ENCODE data around the gene CES2. TPM values are rescaled to one million over a fixed set of nuclear protein-coding genes. Genes with fewer than 3 reads are reported as not detected.

CES2 gene
- total and polyA plus RNA-seq, 10 of the 15 experiments (the other 5 are each of a cell fraction or from before 2014, with no cell fraction given), result 1.6 to 33.7 (median 21.0) TPM

- H3K27me3 ChIP-seq (replicated peaks in 1 of 2; ENCODE audit: control insufficient read depth in 2 of 2, insufficient read depth in 2 of 2, low read length in 1 of 2), result no peaks in the 10 kb centered on the region; a peak in 2 of 4 replicates
- WGBS (ENCODE audit: insufficient coverage, insufficient replicate concordance, low lambda C conversion rate, missing lambda C conversion rate), result 2% methylated on average over 5 of the region's 5 CpGs
- no peak overlapping the region for H3K4me2 ChIP-seq (ENCODE audit: control insufficient read depth, insufficient read depth)
- no peak overlapping the region for H3K9ac ChIP-seq (ENCODE audit: control insufficient read depth, insufficient read depth, low read length)
- no peak for FAIRE-seq
- H3K4me3 ChIP-seq, result no peak overlapping the region
- no peak overlapping the region for H3K27ac ChIP-seq (ENCODE audit: control insufficient read depth, insufficient read depth)
- H3K36me3 ChIP-seq (ENCODE audit: control insufficient read depth in 2 of 2, insufficient read depth in 2 of 2, low read length in 1 of 2), result no peaks in the 10 kb centered on the region
- RAD21 ChIA-PET (ENCODE audit: unreplicated experiment), result interaction anchor here (1.2 kb wide), 1 partner anchor 10 kb away, joined by 3 read pairs; no protein-coding TSS in a partner anchor
- H3K79me2 ChIP-seq (ENCODE audit: control insufficient read depth, insufficient read depth, low read length), result no peaks in the 10 kb centered on the region
- no peaks in the 10 kb centered on the region for H4K20me1 ChIP-seq (ENCODE audit: control insufficient read depth, insufficient read depth)
- ATAC-seq, result no peak
- no peaks in the 10 kb centered on the region for H3K4me1 ChIP-seq (ENCODE audit: control insufficient read depth, insufficient read depth, low read length)
- H3K9me3 ChIP-seq (replicated peaks; ENCODE audit: control insufficient read depth, insufficient read depth, low read length), result no peaks in the 10 kb centered on the region
- in situ Hi-C loops (cut with MboI) (no loop called here), intact Hi-C loops (cut with micrococcal nuclease; ENCODE audit: unreplicated experiment) (no loop called here)
- BruUV-seq (replicated peaks), result no TSS peak
- SMC1A ChIA-PET (ENCODE audit: uncharacterized antibody, unreplicated experiment), result no interaction called here
- DNase-seq (ENCODE audit: low read depth, low spot score), result no peak
- H2AFZ ChIP-seq (ENCODE audit: control insufficient read depth, low read depth, low read length), result no peak overlapping the region
- CTCF ChIA-PET, result interaction anchor here (2.2 kb wide), 1 partner anchor 15 kb away, joined by 7 read pairs; the partner anchor contains the start of gene RRAD
- POLR2A ChIA-PET, result no interaction called here
- TF ChIP-seq NFYA (IDR thresholded peaks at IDR 0.05; ENCODE audit: borderline replicate concordance, low read depth, low read length) (no peak), NFIC (IDR thresholded peaks at IDR 0.05; ENCODE audit: low read depth, low read length) (no peak), ZNF384 (IDR thresholded peaks at IDR 0.05; ENCODE audit: borderline replicate concordance, low read depth, low read length) (no peak), EP300 (IDR thresholded peaks at IDR 0.05; ENCODE audit: borderline replicate concordance in 1 of 2, control insufficient read depth in 1 of 2, low read depth in 2 of 2, low read length in 2 of 2) (no peak), RB1 (IDR thresholded peaks at IDR 0.05; ENCODE audit: borderline replicate concordance) (no peak), PKNOX1 (IDR thresholded peaks at IDR 0.05) (no peak), ZNF24 (IDR thresholded peaks at IDR 0.05) (no peak), USF1 (IDR thresholded peaks at IDR 0.05; ENCODE audit: borderline replicate concordance, extremely low read length, insufficient read depth, low read depth, low read length) (no peak), BRCA1 (IDR thresholded peaks at IDR 0.05; ENCODE audit: low read depth, low read length) (no peak), SMC3 (IDR thresholded peaks at IDR 0.05; ENCODE audit: borderline replicate concordance, low read length) (no peak), ATF3 (IDR thresholded peaks at IDR 0.05; ENCODE audit: borderline replicate concordance, extremely low read depth, low read depth, low read length) (no peak), PBX3 (IDR thresholded peaks at IDR 0.05; ENCODE audit: insufficient replicate concordance, low read depth, low read length) (no peak), ZBED1 (IDR thresholded peaks at IDR 0.05; ENCODE audit: borderline replicate concordance) (no peak), HDGF (IDR thresholded peaks at IDR 0.05) (no peak), CUX1 (IDR thresholded peaks at IDR 0.05; ENCODE audit: insufficient replicate concordance, low read depth, low read length) (no peak), MYB (IDR thresholded peaks at IDR 0.05; ENCODE audit: borderline replicate concordance, low read depth, low read length) (no peak)
Observed at GRCh38 chr16:66911112-66911511, 24.2 kb upstream of the CES2 start.
